ENCODE data around the gene ABI3BP.
"Not testable (repeated sequence)": the region's sequence is repeated elsewhere in the genome, so short reads cannot be mapped to it uniquely, and the experiment has no call there.

ABI3BP gene

GRCh38 chr3:100993309-100993708 is at the start of gene ABI3BP:
Gene ABI3BP (minus strand): TSS chr3:100993421. CDS start chr3:100993384, 37 bp downstream.
- no peak for DNase-seq (ENCODE audit: low spot score in 2 of 2)
- H3K4me1 Mint-ChIP-seq = no peaks in the 10 kb centered on the region
- H3K27me3 Mint-ChIP-seq = peaks cover 17% of the 10 kb centered on the region
- no peak within 1 kb of the TSS for H3K27ac Mint-ChIP-seq (ENCODE audit: low read depth)
- no peak within 1 kb of the TSS for H3K4me3 Mint-ChIP-seq
- no peak for ATAC-seq (replicated peaks; ENCODE audit: extremely low read depth, poor library complexity, severe bottlenecking)
- H3K36me3 Mint-ChIP-seq (ENCODE audit: insufficient read depth) = no peaks in the 10 kb centered on the region
- H3K9me3 Mint-ChIP-seq = no peaks in the 10 kb centered on the region

- no peaks in the 10 kb centered on the region for H3K36me3 Mint-ChIP-seq (ENCODE audit: insufficient read depth)
- H3K27ac Mint-ChIP-seq (ENCODE audit: low read depth) = no peak overlapping the region
- no peak overlapping the region for H3K4me3 Mint-ChIP-seq
- peaks cover 15% of the 10 kb centered on the region for H3K27me3 Mint-ChIP-seq
- DNase-seq (ENCODE audit: low spot score in 2 of 2) = no peak
- H3K4me1 Mint-ChIP-seq = no peaks in the 10 kb centered on the region
- ATAC-seq (replicated peaks; ENCODE audit: extremely low read depth, poor library complexity, severe bottlenecking) = no peak
- H3K9me3 Mint-ChIP-seq = peaks cover 1% of the 10 kb centered on the region
Measured at GRCh38 chr3:101039285-101039684, 46.1 kb upstream of the ABI3BP start.

GRCh38 chr3:101038880-101039279 is 45.7 kb upstream of the ABI3BP start:
- no peaks in the 10 kb centered on the region for H3K36me3 Mint-ChIP-seq (ENCODE audit: insufficient read depth)
- H3K9me3 Mint-ChIP-seq = no peaks in the 10 kb centered on the region
- ATAC-seq (replicated peaks; ENCODE audit: extremely low read depth, poor library complexity, severe bottlenecking) (no peak), DNase-seq (ENCODE audit: low spot score in 2 of 2) (no peak)
- H3K4me3 Mint-ChIP-seq = no peak overlapping the region
- H3K4me1 Mint-ChIP-seq = no peaks in the 10 kb centered on the region
- H3K27me3 Mint-ChIP-seq = peaks cover 13% of the 10 kb centered on the region
- no peak overlapping the region for H3K27ac Mint-ChIP-seq (ENCODE audit: low read depth)

GRCh38 chr3:101038393-101038792 is 45.2 kb upstream of the ABI3BP start:
- no peak for DNase-seq (ENCODE audit: low spot score in 2 of 2)
- ATAC-seq (replicated peaks; ENCODE audit: extremely low read depth, poor library complexity, severe bottlenecking) = no peak
- no peak overlapping the region for H3K4me3 Mint-ChIP-seq
- no peaks in the 10 kb centered on the region for H3K36me3 Mint-ChIP-seq (ENCODE audit: insufficient read depth)
- peaks cover 13% of the 10 kb centered on the region for H3K27me3 Mint-ChIP-seq
- H3K4me1 Mint-ChIP-seq = no peaks in the 10 kb centered on the region
- H3K27ac Mint-ChIP-seq (ENCODE audit: low read depth) = no peak overlapping the region
- H3K9me3 Mint-ChIP-seq = no peaks in the 10 kb centered on the region

- Mint-ChIP-seq H3K36me3 (ENCODE audit: insufficient read depth) (no peaks in the 10 kb centered on the region), H3K4me3 (no peak overlapping the region), H3K27ac (ENCODE audit: low read depth) (no peak overlapping the region), H3K9me3 (no peaks in the 10 kb centered on the region), H3K4me1 (no peaks in the 10 kb centered on the region), H3K27me3 (peaks cover 7% of the 10 kb centered on the region)
- no peak for DNase-seq (ENCODE audit: low spot score in 2 of 2)
- ATAC-seq (replicated peaks; ENCODE audit: extremely low read depth, poor library complexity, severe bottlenecking) = no peak
Measured at GRCh38 chr3:101037613-101038012, 44.4 kb upstream of the ABI3BP start.

GRCh38 chr3:101036676-101037075 is 43.5 kb upstream of the ABI3BP start:
- Mint-ChIP-seq H3K4me1 (no peaks in the 10 kb centered on the region), H3K9me3 (no peaks in the 10 kb centered on the region), H3K27ac (ENCODE audit: low read depth) (no peak overlapping the region), H3K36me3 (ENCODE audit: insufficient read depth) (no peaks in the 10 kb centered on the region), H3K4me3 (no peak overlapping the region), H3K27me3 (no peaks in the 10 kb centered on the region)
- ATAC-seq (replicated peaks; ENCODE audit: extremely low read depth, poor library complexity, severe bottlenecking) (no peak), DNase-seq (ENCODE audit: low spot score in 2 of 2) (no peak)

- ATAC-seq (replicated peaks; ENCODE audit: extremely low read depth, poor library complexity, severe bottlenecking) (no peak), DNase-seq (ENCODE audit: low spot score in 2 of 2) (no peak)
- Mint-ChIP-seq H3K36me3 (ENCODE audit: insufficient read depth) (no peaks in the 10 kb centered on the region), H3K4me1 (no peaks in the 10 kb centered on the region), H3K4me3 (no peak overlapping the region), H3K27me3 (no peaks in the 10 kb centered on the region), H3K27ac (ENCODE audit: low read depth) (no peak overlapping the region), H3K9me3 (no peaks in the 10 kb centered on the region)
Measured at GRCh38 chr3:101036213-101036618, 43.0 kb upstream of the ABI3BP start.

- Mint-ChIP-seq H3K4me1 (no peaks in the 10 kb centered on the region), H3K4me3 (no peak overlapping the region), H3K27ac (ENCODE audit: low read depth) (no peak overlapping the region), H3K36me3 (ENCODE audit: insufficient read depth) (no peaks in the 10 kb centered on the region), H3K27me3 (peaks cover 23% of the 10 kb centered on the region), H3K9me3 (peaks cover 5% of the 10 kb centered on the region)
- DNase-seq (ENCODE audit: low spot score in 2 of 2) (no peak), ATAC-seq (replicated peaks; ENCODE audit: extremely low read depth, poor library complexity, severe bottlenecking) (no peak)
Measured at GRCh38 chr3:101027286-101027685, 34.1 kb upstream of the ABI3BP start.

GRCh38 chr3:101026881-101027280 is 33.7 kb upstream of the ABI3BP start:
- Mint-ChIP-seq H3K27ac (ENCODE audit: low read depth) (no peak overlapping the region), H3K9me3 (peaks cover 5% of the 10 kb centered on the region), H3K27me3 (peaks cover 23% of the 10 kb centered on the region), H3K4me1 (no peaks in the 10 kb centered on the region), H3K36me3 (ENCODE audit: insufficient read depth) (no peaks in the 10 kb centered on the region), H3K4me3 (no peak overlapping the region)
- DNase-seq (ENCODE audit: low spot score in 2 of 2) (no peak), ATAC-seq (replicated peaks; ENCODE audit: extremely low read depth, poor library complexity, severe bottlenecking) (no peak)

GRCh38 chr3:101026244-101026643 is 33.0 kb upstream of the ABI3BP start:
- no peak overlapping the region for H3K4me3 Mint-ChIP-seq
- no peak overlapping the region for H3K27ac Mint-ChIP-seq (ENCODE audit: low read depth)
- ATAC-seq (replicated peaks; ENCODE audit: extremely low read depth, poor library complexity, severe bottlenecking) (no peak), DNase-seq (ENCODE audit: low spot score in 2 of 2) (no peak)
- H3K9me3 Mint-ChIP-seq = peaks cover 5% of the 10 kb centered on the region
- H3K27me3 Mint-ChIP-seq = peaks cover 23% of the 10 kb centered on the region
- H3K36me3 Mint-ChIP-seq (ENCODE audit: insufficient read depth) = no peaks in the 10 kb centered on the region
- H3K4me1 Mint-ChIP-seq = no peaks in the 10 kb centered on the region

GRCh38 chr3:101020351-101021015 is 27.3 kb upstream of the ABI3BP start:
- DNase-seq (ENCODE audit: low spot score in 2 of 2) (no peak), ATAC-seq (replicated peaks; ENCODE audit: extremely low read depth, poor library complexity, severe bottlenecking) (no peak)
- Mint-ChIP-seq H3K9me3 (no peaks in the 10 kb centered on the region), H3K4me3 (no peak overlapping the region), H3K36me3 (ENCODE audit: insufficient read depth) (no peaks in the 10 kb centered on the region), H3K27me3 (peaks cover 16% of the 10 kb centered on the region), H3K4me1 (no peaks in the 10 kb centered on the region), H3K27ac (ENCODE audit: low read depth) (no peak overlapping the region)

- no peak for DNase-seq (ENCODE audit: low spot score in 2 of 2)
- H3K27me3 Mint-ChIP-seq = no peaks in the 10 kb centered on the region
- no peak for ATAC-seq (replicated peaks; ENCODE audit: extremely low read depth, poor library complexity, severe bottlenecking)
- no peaks in the 10 kb centered on the region for H3K36me3 Mint-ChIP-seq (ENCODE audit: insufficient read depth)
- H3K9me3 Mint-ChIP-seq = peaks cover 1% of the 10 kb centered on the region
- no peak overlapping the region for H3K27ac Mint-ChIP-seq (ENCODE audit: low read depth)
- H3K4me1 Mint-ChIP-seq = no peaks in the 10 kb centered on the region
- H3K4me3 Mint-ChIP-seq = no peak overlapping the region
Measured at GRCh38 chr3:101017017-101017416, 23.8 kb upstream of the ABI3BP start.

- not testable (repeated sequence) for H3K27ac Mint-ChIP-seq (ENCODE audit: low read depth); ATAC-seq (replicated peaks; ENCODE audit: extremely low read depth, poor library complexity, severe bottlenecking); H3K4me3 Mint-ChIP-seq; H3K4me1 Mint-ChIP-seq; H3K36me3 Mint-ChIP-seq (ENCODE audit: insufficient read depth); DNase-seq (ENCODE audit: low spot score in 2 of 2)
- H3K27me3 Mint-ChIP-seq = peaks cover 29% of the 10 kb centered on the region
- H3K9me3 Mint-ChIP-seq = peaks cover 11% of the 10 kb centered on the region
Measured at GRCh38 chr3:101012312-101012711, 19.1 kb upstream of the ABI3BP start.

All from central memory CD8-positive, alpha-beta T cell (primary cell).